ENCODE data around the gene SERPINB1. TPM values are rescaled to one million over a fixed set of nuclear protein-coding genes. Genes with fewer than 3 reads are reported as not detected.

SERPINB1 gene
- total and polyA plus RNA-seq, 2 experiments from 2014 or later: 5.6 to 6.5 TPM

- TF ChIP-seq REST (IDR thresholded peaks at IDR 0.05; ENCODE audit: unreplicated experiment) (no peak), ZNF331 (CRISPR knock-in tag; IDR thresholded peaks at IDR 0.05; ENCODE audit: low read depth) (no peak)
Measured at GRCh38 chr6:2873643-2874042, 32.0 kb upstream of the SERPINB1 start (continued).

- Histone ChIP-seq H3K9me2 (ENCODE audit: insufficient read depth) (peaks cover 5% of the 10 kb centered on the region; the same call in 1 of the 2 replicates), H3K36me3 (ENCODE audit: insufficient read depth) (no peaks in the 10 kb centered on the region), H3K4me3 (no peak overlapping the region), H3K27ac (ENCODE audit: low read depth) (no peak overlapping the region), H4K20me1 (replicated peaks; ENCODE audit: insufficient read depth) (no peaks in the 10 kb centered on the region), H2AFZ (no peak overlapping the region), H3K4me2 (no peak overlapping the region), H3K79me2 (replicated peaks; ENCODE audit: insufficient read depth) (no peaks in the 10 kb centered on the region), H3K27me3 (ENCODE audit: insufficient read depth) (peaks cover 12% of the 10 kb centered on the region; the same call in 1 of the 2 replicates), H3F3A (replicated peaks; ENCODE audit: low read depth) (0 out of 2 replicates have a peak, but pooled peaks cover 6% of the 10 kb centered on the region), H3K4me1 (ENCODE audit: insufficient read depth) (peaks cover 36% of the 10 kb centered on the region)
- ATAC-seq: no peak
- H3K9me3 Mint-ChIP-seq: no peaks in the 10 kb centered on the region; the same call in 1 of the 3 replicates
- no peak for DNase-seq (ENCODE audit: low spot score)
- H3K36me3 Mint-ChIP-seq (ENCODE audit: low read depth): peaks cover 6% of the 10 kb centered on the region; the same call in 1 of the 3 replicates
- H3K27me3 Mint-ChIP-seq (ENCODE audit: insufficient read depth, low read depth, poor library complexity): peaks cover 24% of the 10 kb centered on the region
- no peak overlapping the region; the same call in 2 of the 3 replicates for H3K4me3 Mint-ChIP-seq
- no peak overlapping the region for H3K27ac Mint-ChIP-seq
- peaks cover 55% of the 10 kb centered on the region for H3K4me1 Mint-ChIP-seq
- TF ChIP-seq NANOG (IDR thresholded peaks at IDR 0.05; ENCODE audit: borderline replicate concordance) (no peak), STAT1 (IDR thresholded peaks at IDR 0.05; ENCODE audit: unreplicated experiment) (no peak), ZNF114 (CRISPR knock-in tag; IDR thresholded peaks at IDR 0.05) (no peak), ZNF331 (CRISPR knock-in tag; IDR thresholded peaks at IDR 0.05; ENCODE audit: low read depth) (no peak), ZNF462 (CRISPR knock-in tag; IDR thresholded peaks at IDR 0.05) (no peak), CREB1 (CRISPR knock-in tag; IDR thresholded peaks at IDR 0.05; ENCODE audit: low read depth) (no peak), POLR2AphosphoS5 (IDR thresholded peaks at IDR 0.05; ENCODE audit: low read depth) (no peak), EZH2phosphoT487 (IDR thresholded peaks at IDR 0.05; ENCODE audit: unreplicated experiment) (no peak), REST (IDR thresholded peaks at IDR 0.05; ENCODE audit: unreplicated experiment) (no peak)
Measured at GRCh38 chr6:2872423-2873358, 31.0 kb upstream of the SERPINB1 start.

All from GM23338 (cell line).